Karpas-422 (cell line): ENCODE results near the gene ITLN1. TPM values are rescaled to one million over a fixed set of nuclear protein-coding genes. Genes with fewer than 3 reads are reported as not detected.

Experiments
- DNase-seq: peaks from one replicate; pipeline ENCODE4 v3.0.0-alpha.2; 2015
- H2AFZ ChIP-seq: fragments of 200-600 bp; sonication (generic); 2 replicates; pipeline ENCODE4 v1.6.1; 2014; ENCODE audit warnings: antibody characterized with exemption, low read length, mixed read lengths
- H3K27ac ChIP-seq: fragments of 200-600 bp; sonication (generic); 2 replicates; pipeline ENCODE4 v1.5.1; 2014; ENCODE audit warnings: mild to moderate bottlenecking, low read length, moderate library complexity
- H3K27me3 ChIP-seq: fragments of 200-600 bp; sonication (generic); 2 replicates; pipeline ENCODE4 v1.6.1; 2014; ENCODE audit warnings: low read length, mixed read lengths
- H3K36me3 ChIP-seq: fragments of 200-600 bp; sonication (generic); 2 replicates; pipeline ENCODE4 v1.6.1; 2014; ENCODE audit warnings: low read length, mixed read lengths; ENCODE audit not compliant: insufficient read depth
- H3K4me1 ChIP-seq: fragments of 200-600 bp; sonication (generic); 2 replicates; pipeline ENCODE4 v1.6.1; 2014; ENCODE audit warnings: mild to moderate bottlenecking, low read length, mixed read lengths
- H3K4me2 ChIP-seq: fragments of 200-600 bp; sonication (generic); 2 replicates; pipeline ENCODE4 v1.6.1; 2014; ENCODE audit warnings: low read length, low read depth, mild to moderate bottlenecking; ENCODE audit not compliant: poor library complexity, severe bottlenecking
- H3K4me3 ChIP-seq: fragments of 200-600 bp; sonication (generic); 2 replicates; pipeline ENCODE4 v1.5.1; 2014; ENCODE audit warnings: mild to moderate bottlenecking, antibody characterized with exemption, low read length, mixed read lengths
- H3K79me2 ChIP-seq: fragments of 200-600 bp; sonication (generic); 2 replicates; pipeline ENCODE4 v1.6.1; 2014; ENCODE audit warnings: mild to moderate bottlenecking, low read length, mixed read lengths
- H3K9ac ChIP-seq: fragments of 200-600 bp; sonication (generic); 2 replicates; pipeline ENCODE4 v1.6.0; 2014; ENCODE audit warnings: low read length
- H3K9me2 ChIP-seq: fragments of 200-600 bp; sonication (generic), shearing (Covaris generic); replicated peaks from 2 replicates; pipeline ENCODE4 v1.6.0; 2014; ENCODE audit warnings: mild to moderate bottlenecking, low read length, moderate library complexity; ENCODE audit not compliant: insufficient read depth
- H3K9me3 ChIP-seq: fragments of 300-700, 200-600 bp; sonication (generic); 2 replicates; pipeline ENCODE4 v1.6.1; 2014; ENCODE audit warnings: low read length, mixed read lengths
- H4K20me1 ChIP-seq: fragments of 200-600 bp; sonication (generic); 2 replicates; pipeline ENCODE4 v1.6.1; 2014; ENCODE audit warnings: mild to moderate bottlenecking, antibody characterized with exemption, low read length, low read depth; ENCODE audit not compliant: insufficient read depth
- total RNA-seq: library from RNA; depleted of rRNA; stranded (reverse); fragments of >200 nt; shearing (Covaris generic); gene quantifications from 2 replicates; pipeline ENCODE4 v1.2.3, GENCODE V29; 2014; ENCODE audit warnings: low replicate concordance; rRNA removed

Gene ITLN1
- total RNA-seq, 1 experiment from 2014 or later: not detected

- Histone ChIP-seq H3K9me2 (no peaks in the 10 kb centered on the region), H3K27ac (no peak overlapping the region), H3K4me1 (peaks cover 4% of the 10 kb centered on the region; the same call in 1 of the 2 replicates), H3K36me3 (no peaks in the 10 kb centered on the region), H3K9me3 (no peaks in the 10 kb centered on the region), H3K27me3 (no peaks in the 10 kb centered on the region), H3K9ac (no peak overlapping the region), H3K79me2 (no peaks in the 10 kb centered on the region), H4K20me1 (no peaks in the 10 kb centered on the region), H3K4me2 (no peak overlapping the region), H2AFZ (no peak overlapping the region), H3K4me3 (no peak overlapping the region)
- peak; percentile 63 for DNase-seq
Observed at GRCh38 chr1:160834945-160835565, 49.9 kb downstream of the ITLN1 start.

- Histone ChIP-seq H3K4me1 (no peaks in the 10 kb centered on the region), H3K4me3 (no peak overlapping the region), H3K27me3 (no peaks in the 10 kb centered on the region), H3K4me2 (no peak overlapping the region), H3K9me3 (no peaks in the 10 kb centered on the region), H3K79me2 (no peaks in the 10 kb centered on the region), H4K20me1 (no peaks in the 10 kb centered on the region), H2AFZ (no peak overlapping the region), H3K27ac (no peak overlapping the region), H3K36me3 (no peaks in the 10 kb centered on the region), H3K9ac (no peak overlapping the region), H3K9me2 (no peaks in the 10 kb centered on the region)
- DNase-seq: peak; percentile 89
Observed at GRCh38 chr1:160830321-160831153, 54.4 kb downstream of the ITLN1 start.

GRCh38 chr1:160829766-160830165 is 55.2 kb downstream of the ITLN1 start:
- Histone ChIP-seq H3K36me3 (no peaks in the 10 kb centered on the region), H3K9ac (no peak overlapping the region), H3K79me2 (no peaks in the 10 kb centered on the region), H3K4me2 (no peak overlapping the region), H3K27me3 (no peaks in the 10 kb centered on the region), H4K20me1 (no peaks in the 10 kb centered on the region), H3K4me1 (no peaks in the 10 kb centered on the region), H3K4me3 (no peak overlapping the region), H3K27ac (no peak overlapping the region), H3K9me3 (no peaks in the 10 kb centered on the region), H3K9me2 (no peaks in the 10 kb centered on the region), H2AFZ (no peak overlapping the region)
- no peak for DNase-seq

- DNase-seq: no peak
- H3K4me2 ChIP-seq: no peak overlapping the region
- H3K4me3 ChIP-seq: no peak overlapping the region
- no peaks in the 10 kb centered on the region for H3K9me2 ChIP-seq
- no peak overlapping the region for H3K9ac ChIP-seq
- H3K79me2 ChIP-seq: no peaks in the 10 kb centered on the region
- H3K27me3 ChIP-seq: no peaks in the 10 kb centered on the region
- H3K9me3 ChIP-seq: no peaks in the 10 kb centered on the region
- H4K20me1 ChIP-seq: no peaks in the 10 kb centered on the region
- no peak overlapping the region for H3K27ac ChIP-seq
- H3K4me1 ChIP-seq: no peaks in the 10 kb centered on the region
- no peak overlapping the region for H2AFZ ChIP-seq
- H3K36me3 ChIP-seq: no peaks in the 10 kb centered on the region
Observed at GRCh38 chr1:160827418-160827817, 57.6 kb downstream of the ITLN1 start.

GRCh38 chr1:160826546-160826945 is 58.4 kb downstream of the ITLN1 start:
- Histone ChIP-seq H3K27ac (no peak overlapping the region), H3K36me3 (no peaks in the 10 kb centered on the region)

More at GRCh38 chr1:160826546-160826945, 58.4 kb downstream of the ITLN1 start:
- Histone ChIP-seq H3K27me3 (no peaks in the 10 kb centered on the region), H2AFZ (no peak overlapping the region), H3K4me3 (no peak overlapping the region), H3K4me1 (no peaks in the 10 kb centered on the region), H3K79me2 (no peaks in the 10 kb centered on the region), H4K20me1 (no peaks in the 10 kb centered on the region), H3K9me3 (no peaks in the 10 kb centered on the region), H3K4me2 (no peak overlapping the region), H3K9ac (no peak overlapping the region), H3K9me2 (no peaks in the 10 kb centered on the region)
- DNase-seq: no peak

Other genes starting within 250 kb of the ITLN1 start
- 0.30 and 1.1 TPM in 2 replicates for gene SLAMF1, start 238.1 kb downstream of the ITLN1 start, total RNA-seq
- 26.9 and 56.3 TPM in 2 replicates for gene CD48, start 173.4 kb downstream of the ITLN1 start, total RNA-seq
- 0.15 and 0.76 TPM in 2 replicates for gene SLAMF7, start 145.9 kb downstream of the ITLN1 start, total RNA-seq
- gene LY9, start 89.0 kb downstream of the ITLN1 start, total RNA-seq: 1.6 and 1.7 TPM in 2 replicates
- gene CD244, start 22.3 kb downstream of the ITLN1 start, total RNA-seq: not detected in 2 replicates
- gene ITLN2, start 69.6 kb upstream of the ITLN1 start, total RNA-seq: not detected in 2 replicates
- 0.36 and 6.5 TPM in 2 replicates for gene F11R, start 136.0 kb upstream of the ITLN1 start, total RNA-seq
- 16.0 and 32.3 TPM in 2 replicates for gene TSTD1, start 153.8 kb upstream of the ITLN1 start, total RNA-seq
- gene USF1, start 160.8 kb upstream of the ITLN1 start, total RNA-seq: 61.2 and 111 TPM in 2 replicates
- 36.5 and 59.6 TPM in 2 replicates for gene ARHGAP30, start 184.7 kb upstream of the ITLN1 start, total RNA-seq
- not detected in 2 replicates for gene NECTIN4, start 204.4 kb upstream of the ITLN1 start, total RNA-seq
- 6.1 and 11.0 TPM in 2 replicates for gene KLHDC9, start 213.2 kb upstream of the ITLN1 start, total RNA-seq
- 34.1 and 71.0 TPM in 2 replicates for gene PFDN2, start 232.9 kb upstream of the ITLN1 start, total RNA-seq
- 41.5 and 44.0 TPM in 2 replicates for gene NIT1, start 232.9 kb upstream of the ITLN1 start, total RNA-seq
- gene DEDD, start 247.5 kb upstream of the ITLN1 start, total RNA-seq: 24.2 and 25.6 TPM in 2 replicates